ENCODE data around the gene PPP1R15A.
"Not testable (repeated sequence)": the region's sequence is repeated elsewhere in the genome, so short reads cannot be mapped to it uniquely, and the experiment has no call there.

The PPP1R15A gene

GRCh38 chr19:48872182-48872883 is at the start of gene PPP1R15A:
PPP1R15A (plus strand) TSS chr19:48872421; CDS start chr19:48873234, 813 bp downstream.
- DNase-seq = peak; percentile 99 to 100

GRCh38 chr19:48822514-48822913 is 49.7 kb upstream of the PPP1R15A start:
- no peak for DNase-seq

DNA sequence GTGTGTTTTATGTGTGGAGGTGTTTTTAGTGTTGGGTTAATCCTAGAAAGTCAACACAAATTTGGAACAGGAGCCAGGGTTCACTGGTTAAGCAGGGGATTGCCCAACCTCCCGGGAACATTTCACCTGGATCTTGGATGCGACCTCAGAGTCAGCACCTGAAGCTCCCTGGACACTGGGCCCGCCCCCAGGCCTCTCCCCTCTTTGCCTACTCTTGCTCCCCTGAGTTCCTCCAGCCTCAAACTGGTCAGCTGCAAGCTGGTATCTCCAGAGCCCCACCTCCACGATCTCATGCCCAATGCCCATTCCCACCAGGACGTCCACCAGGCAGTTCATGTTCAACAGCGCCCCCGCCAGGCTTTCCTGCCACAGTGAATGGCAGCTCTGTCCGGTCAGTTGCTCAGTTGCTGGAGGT is 45.6 kb upstream of the PPP1R15A start:
- DNase-seq = no peak

DNA sequence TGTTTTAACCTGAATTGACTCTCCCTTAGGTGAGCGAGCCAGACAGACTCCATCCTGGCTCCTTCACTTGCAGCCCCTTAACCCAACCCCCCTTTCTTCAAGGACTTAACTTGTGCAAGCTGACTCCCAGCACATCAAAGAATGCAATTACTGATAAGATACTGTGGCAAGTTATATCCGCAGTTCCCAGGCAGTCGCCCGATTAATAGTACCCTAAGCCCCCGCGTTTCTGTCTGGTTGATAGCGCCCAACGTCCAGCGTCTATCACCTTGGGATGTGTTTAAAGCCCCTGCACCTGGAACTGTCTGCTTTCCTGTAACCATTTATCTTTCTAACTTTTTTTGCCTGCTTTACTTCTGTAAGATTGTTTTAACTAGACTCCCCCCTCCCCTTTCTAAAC is 42.1 kb upstream of the PPP1R15A start:
- no peak for DNase-seq

GRCh38 chr19:48830965-48831364 is 41.3 kb upstream of the PPP1R15A start:
- DNase-seq = no peak

- DNase-seq = no peak
Observed at GRCh38 chr19:48833049-48833448, 39.2 kb upstream of the PPP1R15A start.

DNA sequence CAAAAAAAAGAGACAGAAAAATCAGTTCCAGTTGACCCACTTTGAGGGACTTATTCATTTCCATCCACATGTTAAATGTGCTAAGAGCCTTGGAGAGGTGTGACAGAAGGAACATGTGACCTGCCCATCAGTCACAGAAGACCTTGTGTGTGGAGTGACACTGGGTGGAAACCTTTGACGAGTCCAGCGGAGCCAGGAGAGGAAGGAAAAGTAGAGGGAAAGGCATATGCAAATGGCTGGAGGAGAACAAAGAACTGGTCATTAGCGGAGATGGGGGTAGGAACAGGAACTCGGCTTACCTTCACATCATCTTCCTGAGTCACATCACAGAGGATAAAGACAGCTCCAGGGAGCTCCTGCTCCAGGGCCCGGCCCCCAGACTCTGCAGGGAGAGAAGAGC is 38.2 kb upstream of the PPP1R15A start:
- no peak for DNase-seq

DNA sequence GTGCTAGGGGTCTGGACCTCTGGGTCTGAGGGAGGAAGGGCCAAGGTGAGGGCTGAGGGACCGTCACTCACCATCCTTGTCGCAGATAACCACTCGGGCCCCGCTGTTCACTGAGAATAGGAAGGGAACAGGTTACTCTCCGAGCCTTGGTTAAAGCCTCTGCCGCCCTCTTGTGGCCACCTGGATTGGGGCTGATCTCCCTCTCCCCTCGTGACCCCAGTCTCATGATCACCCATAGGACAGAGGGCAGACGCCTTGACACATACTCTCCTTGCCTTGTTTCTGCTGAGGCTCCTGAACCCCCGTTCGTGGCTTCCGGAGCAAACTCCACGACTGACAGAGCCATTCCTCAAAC is 36.5 kb upstream of the PPP1R15A start:
- DNase-seq = peak; percentile 93

DNA sequence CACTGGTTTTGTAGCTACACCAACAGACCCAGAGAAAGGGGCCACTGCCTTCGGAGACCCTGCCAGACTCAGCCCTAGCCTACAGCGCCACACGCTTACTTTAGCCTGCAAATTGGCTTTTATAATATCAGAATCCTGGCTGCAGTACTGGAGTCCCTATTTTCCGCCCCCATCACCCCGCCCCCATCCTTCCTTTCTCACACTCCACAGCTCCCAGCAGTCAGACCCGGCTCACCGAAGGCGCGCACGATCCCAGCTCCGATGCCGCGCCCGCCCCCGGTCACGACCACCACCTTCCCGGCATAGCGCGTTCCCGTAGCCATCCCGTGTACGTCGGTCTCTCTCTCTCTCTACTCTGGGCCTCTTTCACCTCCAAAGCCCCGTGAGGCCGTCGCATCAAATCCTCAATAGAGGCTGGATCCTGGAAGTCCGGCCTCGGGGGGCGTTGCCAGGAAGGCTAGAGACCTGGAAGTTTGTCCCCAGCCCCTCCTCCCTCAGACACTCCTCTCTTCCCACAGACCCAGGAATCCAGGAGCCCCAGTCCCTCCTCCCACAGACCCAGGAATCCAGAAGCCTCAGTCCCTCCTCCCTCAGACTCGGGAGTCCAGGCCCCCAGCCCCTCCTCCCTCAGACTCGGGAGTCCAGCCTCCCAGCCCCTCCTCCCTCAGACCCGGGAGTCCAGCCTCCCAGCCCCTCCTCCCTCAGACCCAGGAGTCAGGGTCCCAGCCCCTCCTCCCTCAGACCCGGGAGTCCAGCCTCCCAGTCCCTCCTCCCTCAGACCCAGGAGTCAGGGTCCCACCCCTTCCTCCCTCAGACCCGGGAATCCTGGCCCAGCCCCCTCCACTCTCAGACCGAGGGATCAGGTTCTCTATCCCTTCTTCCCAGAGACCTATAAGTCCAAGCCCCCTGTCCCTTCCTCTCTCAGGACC is 35.9 kb upstream of the PPP1R15A start, which contains the start of gene HSD17B14:
Gene HSD17B14, minus strand, starts transcription at position 403 of the 929 bp plus-strand sequence. Its CDS starts 80 bp downstream, at position 323.
- no peak for DNase-seq

DNA sequence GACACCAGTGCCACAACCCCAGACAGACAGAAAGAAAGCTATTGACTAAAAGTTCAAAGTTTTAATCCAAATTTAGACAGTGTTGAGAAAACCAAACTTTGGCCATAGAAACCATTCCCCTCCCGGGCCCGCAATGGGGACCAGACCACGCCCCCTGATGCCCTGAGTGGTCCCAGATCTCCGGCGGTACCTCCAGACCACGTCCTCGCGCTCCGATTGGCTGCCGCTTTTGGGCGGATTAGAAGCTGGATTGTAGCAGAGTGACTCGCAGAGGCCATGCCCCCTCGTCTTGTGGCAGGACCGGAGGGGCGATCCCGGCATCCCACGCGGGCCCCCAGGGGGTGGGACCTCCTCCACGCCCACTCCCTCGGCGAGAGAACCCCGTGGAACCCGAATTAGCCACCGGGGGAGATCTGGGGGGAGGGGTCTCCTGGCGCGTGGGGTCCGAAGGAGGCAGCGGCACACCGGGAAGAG is 35.1 kb upstream of the PPP1R15A start:
- DNase-seq = peak; percentile 85 to 89

DNA sequence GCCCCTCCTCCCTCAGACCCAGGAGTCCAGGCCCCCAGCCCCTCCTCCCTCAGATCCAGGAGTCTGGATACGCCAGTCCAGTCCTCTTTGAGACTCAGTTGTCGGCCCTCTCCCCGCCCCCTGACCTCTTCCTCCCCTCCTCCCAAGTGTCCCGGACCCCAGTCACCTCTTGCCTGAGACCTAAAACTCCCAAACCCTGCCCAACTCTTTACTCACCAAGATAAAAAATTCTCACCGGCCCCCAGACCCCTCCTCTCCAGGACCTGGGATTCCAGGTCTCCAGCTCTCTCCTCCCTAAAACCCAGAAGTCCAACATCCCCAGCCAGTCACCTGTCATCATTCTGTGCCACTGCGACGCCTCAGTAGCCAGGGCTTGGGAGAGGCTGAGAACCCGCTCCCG is 34.5 kb upstream of the PPP1R15A start:
- DNase-seq = no peak

- no peak for DNase-seq
Observed at GRCh38 chr19:48841047-48841446, 31.2 kb upstream of the PPP1R15A start.

DNA sequence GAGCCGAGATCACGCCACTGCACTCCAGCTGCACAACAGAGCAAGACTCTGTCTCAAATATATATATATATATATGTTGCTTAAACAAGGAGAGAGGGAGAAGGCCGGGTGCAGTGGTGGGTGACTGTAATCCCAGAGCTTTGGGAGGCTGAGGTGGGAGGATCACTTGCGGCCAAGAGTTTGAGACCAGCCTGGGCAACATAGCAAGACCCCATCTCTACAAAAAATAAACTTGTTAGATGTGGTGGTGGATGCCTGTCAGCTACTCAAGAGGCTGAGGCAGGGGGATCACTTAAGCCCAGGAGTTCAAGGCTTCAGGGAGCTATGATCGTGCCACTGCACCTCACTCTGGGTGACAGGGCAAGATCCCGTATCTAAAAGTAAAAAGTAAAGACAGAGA is 30.6 kb upstream of the PPP1R15A start:
- DNase-seq = no peak

- DNase-seq = peak; percentile 50 to 68
Observed at GRCh38 chr19:48842789-48843162, 29.4 kb upstream of the PPP1R15A start.

- DNase-seq = no peak
Observed at GRCh38 chr19:48844472-48844871, 27.7 kb upstream of the PPP1R15A start.

DNA sequence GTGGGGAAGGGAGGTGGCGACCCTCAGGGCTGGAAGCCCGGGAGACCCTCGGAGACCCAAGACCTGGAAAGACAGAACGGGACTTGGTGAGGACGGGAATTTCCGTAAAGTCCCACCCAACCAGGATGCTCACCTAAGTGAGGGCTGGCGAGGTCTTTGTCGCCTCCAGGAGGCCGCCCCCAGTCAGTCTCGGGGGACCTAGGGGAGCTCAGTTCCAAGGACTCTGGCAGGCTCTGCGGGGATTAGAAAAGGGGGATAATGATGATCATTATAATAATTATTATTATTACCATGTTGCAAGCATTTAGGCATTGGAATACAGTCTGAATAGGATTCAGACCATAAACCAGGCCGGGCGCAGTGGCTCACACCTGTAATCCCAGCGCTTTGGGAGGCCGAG is 26.8 kb upstream of the PPP1R15A start:
- no peak for DNase-seq

GRCh38 chr19:48846659-48847058 is 25.6 kb upstream of the PPP1R15A start:
- DNase-seq = not testable (repeated sequence)

DNA sequence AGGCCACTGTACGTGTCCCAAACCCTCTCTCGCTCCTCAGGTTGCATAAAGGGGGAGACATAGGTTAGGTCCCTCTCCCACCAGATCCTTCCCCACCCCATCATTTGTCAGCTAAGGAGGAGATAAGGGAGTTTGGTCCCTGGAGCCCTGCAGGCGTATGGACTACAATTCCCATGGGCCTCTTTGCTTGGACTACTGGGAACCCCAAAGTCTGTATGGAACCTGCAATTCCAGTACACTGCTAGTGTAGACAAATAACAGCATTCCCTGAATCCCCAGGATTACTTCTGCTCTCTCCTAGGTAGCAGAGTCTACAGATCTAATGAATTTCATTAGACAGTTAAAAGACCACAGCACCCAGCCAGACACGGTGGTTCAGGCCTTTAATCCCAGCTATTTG is 19.9 kb upstream of the PPP1R15A start:
- no peak for DNase-seq

- no peak for DNase-seq
Observed at GRCh38 chr19:48853483-48853882, 18.7 kb upstream of the PPP1R15A start.

DNA sequence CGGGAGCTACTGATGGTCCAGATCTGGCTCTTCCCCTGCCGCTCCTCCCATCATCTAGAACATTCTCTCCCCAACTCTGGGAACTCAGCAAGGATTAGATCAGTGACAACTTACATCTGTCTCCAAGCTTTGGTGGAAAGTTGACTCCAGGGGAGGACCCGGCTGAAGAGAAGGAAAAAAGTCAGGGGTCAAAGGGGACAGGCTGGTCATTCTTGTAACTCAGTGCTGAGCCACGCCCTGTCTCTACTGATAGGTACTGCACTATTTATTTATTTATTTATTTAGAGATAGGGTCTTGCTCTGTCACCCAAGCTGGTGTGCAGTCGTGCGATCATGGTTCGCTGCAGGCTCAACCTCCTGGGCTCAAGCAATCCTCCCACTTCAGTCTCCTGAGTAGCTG is 18.1 kb upstream of the PPP1R15A start:
- no peak for DNase-seq

GRCh38 chr19:48856921-48857320 is 15.3 kb upstream of the PPP1R15A start:
- no peak for DNase-seq

GRCh38 chr19:48858984-48859710 is 13.1 kb upstream of the PPP1R15A start:
- DNase-seq = peak; percentile 89 to 90

Measured in CD4-positive, alpha-beta T cell treated with Interleukin-4 for 1 hour (primary cell).